ENCODE data around the gene IGSF22.
"Not testable (repeated sequence)": the region's sequence is repeated elsewhere in the genome, so short reads cannot be mapped to it uniquely, and the experiment has no call there.

The IGSF22 gene

DNA sequence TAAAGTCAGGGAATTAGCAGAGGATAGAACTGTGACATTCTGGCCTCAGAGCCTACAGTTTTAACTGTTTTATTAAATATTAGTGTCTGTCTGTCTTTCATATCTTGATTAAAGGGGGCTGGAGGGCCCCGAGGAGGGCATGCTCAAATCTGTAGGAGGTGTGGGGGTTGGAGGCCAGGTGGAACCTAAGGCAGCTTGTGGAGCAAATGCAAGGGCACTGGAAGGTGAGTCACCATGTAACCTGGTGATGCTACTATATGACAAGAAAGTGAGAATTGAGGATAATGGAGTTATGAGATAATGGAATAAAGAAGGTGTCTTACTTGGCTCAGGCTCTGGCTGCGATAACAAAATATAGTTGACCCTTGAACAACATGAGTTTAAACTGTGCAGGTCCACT lies 54.7 kb downstream of the IGSF22 start:
- TF ChIP-seq, protein P1, sequence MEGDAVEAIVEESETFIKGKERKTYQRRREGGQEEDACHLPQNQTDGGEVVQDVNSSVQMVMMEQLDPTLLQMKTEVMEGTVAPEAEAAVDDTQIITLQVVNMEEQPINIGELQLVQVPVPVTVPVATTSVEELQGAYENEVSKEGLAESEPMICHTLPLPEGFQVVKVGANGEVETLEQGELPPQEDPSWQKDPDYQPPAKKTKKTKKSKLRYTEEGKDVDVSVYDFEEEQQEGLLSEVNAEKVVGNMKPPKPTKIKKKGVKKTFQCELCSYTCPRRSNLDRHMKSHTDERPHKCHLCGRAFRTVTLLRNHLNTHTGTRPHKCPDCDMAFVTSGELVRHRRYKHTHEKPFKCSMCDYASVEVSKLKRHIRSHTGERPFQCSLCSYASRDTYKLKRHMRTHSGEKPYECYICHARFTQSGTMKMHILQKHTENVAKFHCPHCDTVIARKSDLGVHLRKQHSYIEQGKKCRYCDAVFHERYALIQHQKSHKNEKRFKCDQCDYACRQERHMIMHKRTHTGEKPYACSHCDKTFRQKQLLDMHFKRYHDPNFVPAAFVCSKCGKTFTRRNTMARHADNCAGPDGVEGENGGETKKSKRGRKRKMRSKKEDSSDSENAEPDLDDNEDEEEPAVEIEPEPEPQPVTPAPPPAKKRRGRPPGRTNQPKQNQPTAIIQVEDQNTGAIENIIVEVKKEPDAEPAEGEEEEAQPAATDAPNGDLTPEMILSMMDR (IDR thresholded peaks at IDR 0.05): no peak
- Histone ChIP-seq H3K27ac (no peak overlapping the region), H3K4me3 (no peak overlapping the region)
- no peak for DNase-seq (ENCODE audit: low spot score)

DNA sequence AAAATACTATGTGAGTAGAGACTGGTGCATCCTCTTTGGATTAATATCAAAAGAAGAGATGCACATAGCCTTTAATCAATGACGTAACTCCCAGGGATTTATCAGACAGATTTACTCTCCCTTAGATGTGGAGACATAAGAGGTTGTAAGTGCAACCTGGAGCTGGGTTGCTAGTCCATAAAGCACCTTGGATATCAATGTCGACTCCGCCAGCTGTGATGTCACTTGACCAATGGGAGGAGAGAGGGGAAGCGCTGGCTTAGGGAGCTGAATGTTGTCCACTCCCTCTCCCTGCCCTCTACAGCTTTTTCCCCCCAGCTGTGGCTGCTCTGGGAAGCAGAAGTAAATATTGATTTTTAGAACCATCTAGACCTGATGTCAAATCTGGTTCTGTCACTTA lies 56.3 kb downstream of the IGSF22 start:
- no peak overlapping the region for H3K27ac ChIP-seq
- no peak for DNase-seq (ENCODE audit: low spot score)

GRCh38 chr11:18669219-18669596 lies 56.8 kb downstream of the IGSF22 start:
- Histone ChIP-seq H3K4me3 (no peak overlapping the region), H3K27ac (no peak overlapping the region)
- no peak for DNase-seq (ENCODE audit: low spot score)
- TF ChIP-seq, protein P1 (IDR thresholded peaks at IDR 0.05): no peak

More for the DNA sequence above, 56.3 kb downstream of the IGSF22 start:
- TF ChIP-seq, protein P1 (IDR thresholded peaks at IDR 0.05): no peak
- no peak overlapping the region for H3K4me3 ChIP-seq

DNA sequence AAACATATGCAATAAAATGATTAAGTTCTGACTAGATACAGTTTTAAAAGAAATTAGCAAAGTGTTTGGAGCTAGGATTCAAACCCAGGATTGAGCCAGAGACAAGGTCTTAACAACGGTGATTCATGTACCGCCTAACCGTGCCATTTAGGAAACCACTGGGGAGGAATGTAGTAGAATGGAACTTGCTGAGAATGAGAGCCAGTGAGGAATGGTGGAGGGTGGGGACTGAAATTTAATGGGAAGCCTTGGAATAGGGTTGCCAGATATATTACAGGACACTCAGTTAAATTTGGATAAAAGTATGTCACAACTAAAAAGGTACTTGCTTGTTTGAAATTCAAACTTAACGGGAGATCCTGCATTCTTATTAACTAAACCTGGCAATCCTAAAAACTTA lies 57.9 kb downstream of the IGSF22 start:
- H3K27ac ChIP-seq: no peak overlapping the region
- no peak overlapping the region for H3K4me3 ChIP-seq
- TF ChIP-seq, protein P1 (IDR thresholded peaks at IDR 0.05): no peak
- DNase-seq (ENCODE audit: low spot score): no peak

DNA sequence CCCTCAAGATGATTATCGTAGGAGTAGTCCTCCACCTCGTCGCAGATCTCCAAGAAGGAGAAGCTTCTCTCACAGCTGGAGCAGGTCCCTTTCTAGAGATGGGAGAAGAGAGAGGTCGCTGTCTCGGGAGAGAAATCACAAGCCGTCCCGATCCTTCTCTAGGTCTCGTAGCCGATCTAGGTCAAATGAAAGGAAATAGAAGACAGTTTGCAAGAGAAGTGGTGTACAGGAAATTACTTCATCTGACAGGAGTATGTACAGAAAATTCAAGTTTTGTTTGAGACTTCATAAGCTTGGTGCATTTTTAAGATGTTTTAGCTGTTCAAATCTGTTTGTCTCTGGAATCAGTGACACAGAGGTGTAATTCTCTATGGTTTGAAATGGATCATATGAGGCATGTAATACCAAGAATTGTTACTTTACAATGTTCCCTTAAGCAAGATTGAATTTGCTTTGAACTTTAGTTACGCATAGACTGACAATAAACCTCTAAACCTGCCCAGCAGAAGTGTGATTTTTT lies 60.6 kb downstream of the IGSF22 start:
- DNase-seq (ENCODE audit: low spot score); H3K27ac ChIP-seq; H3K4me3 ChIP-seq: not testable (repeated sequence)

DNA sequence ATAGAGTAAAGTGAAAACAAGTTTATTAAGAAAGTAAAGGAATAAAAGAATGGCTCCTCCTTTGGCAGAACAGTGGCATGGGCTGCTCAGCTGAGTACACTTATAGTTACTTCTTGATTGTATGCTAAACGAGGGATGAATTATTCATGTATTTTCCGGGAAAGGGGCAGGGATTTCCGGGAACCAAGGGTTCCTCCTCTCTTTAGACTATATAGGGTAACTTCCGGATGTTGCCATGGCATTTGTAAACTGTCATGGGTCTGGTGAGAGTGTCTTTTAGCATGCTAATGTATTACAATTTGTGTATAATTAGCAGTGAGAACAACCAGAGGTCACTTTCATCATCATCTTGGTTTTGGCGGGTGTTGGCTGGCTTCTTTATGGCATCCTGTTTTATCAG lies 68.3 kb downstream of the IGSF22 start:
- no peak overlapping the region for H3K4me3 ChIP-seq
- H3K27ac ChIP-seq: no peak overlapping the region
- DNase-seq (ENCODE audit: low spot score): no peak
- TF ChIP-seq, protein P1 (IDR thresholded peaks at IDR 0.05): no peak

Measured in coronary artery (tissue), 2 donors.